A549 (cell line): Measurements from ENCODE around the gene SERINC5. TPM values are rescaled to one million over a fixed set of nuclear protein-coding genes. Genes with fewer than 3 reads are reported as not detected.

ENCODE experiments used
- ATAC-seq, 2 experiments: fragments of 200-7000 bp in 1 of 2; fragments of >200 bp in 1 of 2; cut with Nextera tagmentation in 1 of 2; cut with Tn5 transposase in 1 of 2; 3 replicates each; pipeline versions ENCODE4 v1.8.0 to v1.9.1; 2018 to 2020; ENCODE audit warnings: mild to moderate bottlenecking in 1 of 2, moderate library complexity in 1 of 2
- CTCF ChIA-PET: fragments of 300-600 bp; sonication (Branson Sonifier 250); formaldehyde crosslinking; extraction: SDS; loops from one replicate; lab custom pipeline; 2021; ENCODE audit warnings: antibody characterized with exemption, inconsistent platforms; lab: Yijun Ruan, JAX
- POLR2A ChIA-PET: fragments of 350-600 bp; formaldehyde crosslinking; extraction: SDS; loops from one replicate; lab custom pipeline; 2021; ENCODE audit warnings: antibody characterized with exemption, inconsistent platforms; lab: Yijun Ruan, JAX
- DNase-seq, 2 experiments: peaks; one replicate each; pipeline versions ENCODE4 v3.0.0 to v3.0.0-alpha.2; 2011 to 2016; ENCODE audit warnings: low read depth in 1 of 2, low spot score in 1 of 2
- FAIRE-seq: peaks from 2 replicates; lab custom pipeline; 2011; peaks lifted over from hg19 to GRCh38; lab: Jason Lieb, UNC
- H3K27ac ChIP-seq, 2 experiments: fragments of >200 bp; sonication (Bioruptor Twin); formaldehyde crosslinking; 3 replicates each; pipeline ENCODE4 v1.5.1; 2016 to 2017
- H3K4me1 ChIP-seq: fragments of >200 bp; sonication (Bioruptor Twin); formaldehyde crosslinking; 3 replicates; pipeline ENCODE4 v1.6.1; 2016
- H3K4me2 ChIP-seq: fragments of >200 bp; sonication (Bioruptor Twin); formaldehyde crosslinking; 3 replicates; pipeline ENCODE4 v1.6.1; 2016
- H3K4me3 ChIP-seq: fragments of >200 bp; sonication (Bioruptor Twin); formaldehyde crosslinking; 3 replicates; pipeline ENCODE4 v1.5.1; 2016
- H3K9me3 ChIP-seq: fragments of >200 bp; sonication (Bioruptor Twin); formaldehyde crosslinking; 3 replicates; pipeline ENCODE4 v1.6.1; 2016
- BHLHE40 ChIP-seq: IDR thresholded peaks from 2 replicates; pipeline ENCODE4 v1.6.1; 2012; ENCODE audit warnings: low read depth, low read length, inconsistent platforms
- CBX8 ChIP-seq: fragments of 200-600 bp; sonication (generic); IDR thresholded peaks from 2 replicates; pipeline ENCODE4 v1.6.1; 2016
- CHD2 ChIP-seq: fragments of 150-350 bp; IDR thresholded peaks from 2 replicates; pipeline ENCODE4 v1.6.1; 2014; ENCODE audit warnings: low read length; ENCODE audit not compliant: partially characterized antibody
- EHF ChIP-seq: fragments of 250-450 bp; sonication (Bioruptor Pico); IDR thresholded peaks from 2 replicates; pipeline ENCODE4 v1.5.0; 2020; ENCODE audit warnings: mild to moderate bottlenecking
- ELK1 ChIP-seq: fragments of 150-350 bp; IDR thresholded peaks from 2 replicates; pipeline ENCODE4 v1.6.1; 2014; ENCODE audit warnings: low read depth, mild to moderate bottlenecking, low read length
- FOSL2 ChIP-seq, 2 experiments: fragments of 450-650 bp in 1 of 2; fragments of >200 bp in 1 of 2; sonication (Bioruptor Twin) in 1 of 2; formaldehyde crosslinking; IDR thresholded peaks; 2 replicates each; pipeline versions ENCODE4 v1.5.0 to v1.6.1; 2016 to 2020; ENCODE audit warnings: mild to moderate bottlenecking in 1 of 2, moderate library complexity in 1 of 2
- FOXS1 ChIP-seq: fragments of 250-450 bp; sonication (Bioruptor Pico); IDR thresholded peaks from 2 replicates; pipeline ENCODE4 v1.5.0; 2020; ENCODE audit warnings: mild to moderate bottlenecking, moderate library complexity
- GATA3 ChIP-seq: IDR thresholded peaks from 2 replicates; pipeline ENCODE4 v1.6.1; 2012; ENCODE audit warnings: borderline replicate concordance
- JUNB ChIP-seq: fragments of >200 bp; sonication (Bioruptor Twin); formaldehyde crosslinking; IDR thresholded peaks from 2 replicates; pipeline ENCODE4 v1.6.1; 2016
- KDM5A ChIP-seq: fragments of 200-600 bp; sonication (generic); IDR thresholded peaks from 2 replicates; pipeline ENCODE4 v1.6.1; 2016; ENCODE audit warnings: antibody characterized with exemption, mild to moderate bottlenecking
- MYC ChIP-seq: IDR thresholded peaks from 2 replicates; pipeline ENCODE4 v1.6.1; 2012; ENCODE audit warnings: mild to moderate bottlenecking, inconsistent platforms, low read length, improper control_type of control experiment, borderline replicate concordance
- NR3C1 ChIP-seq: fragments of >200 bp; sonication (Bioruptor Twin); formaldehyde crosslinking; IDR thresholded peaks from 3 replicates; pipeline ENCODE4 v1.6.1; 2017
- PHF8 ChIP-seq: fragments of 200-600 bp; sonication (generic); IDR thresholded peaks from 2 replicates; pipeline ENCODE4 v1.6.1; 2016; ENCODE audit warnings: low read depth, mild to moderate bottlenecking, antibody characterized with exemption, moderate library complexity, borderline replicate concordance
- POLR2A ChIP-seq: IDR thresholded peaks from 2 replicates; pipeline ENCODE4 v1.6.1; 2012; ENCODE audit warnings: mild to moderate bottlenecking, low read length
- RARB ChIP-seq: fragments of 250-450 bp; sonication (Bioruptor Pico); IDR thresholded peaks from 2 replicates; pipeline ENCODE4 v1.8.0; 2021; ENCODE audit warnings: mild to moderate bottlenecking, moderate library complexity
- RCOR1 ChIP-seq: fragments of 150-350 bp; IDR thresholded peaks from 2 replicates; pipeline ENCODE4 v1.6.1; 2014; ENCODE audit warnings: antibody characterized with exemption, low read length, low read depth
- REST ChIP-seq: fragments of 200-600 bp; sonication (generic); IDR thresholded peaks from 2 replicates; pipeline ENCODE4 v1.6.1; 2016; ENCODE audit warnings: antibody characterized with exemption, mild to moderate bottlenecking, moderate library complexity
- RFX5 ChIP-seq: fragments of 450-650 bp; IDR thresholded peaks from 2 replicates; pipeline ENCODE4 v1.7.1; 2014; ENCODE audit warnings: antibody characterized with exemption, mild to moderate bottlenecking, moderate library complexity
- RNF2 ChIP-seq: fragments of 200-600 bp; sonication (generic); IDR thresholded peaks from 2 replicates; pipeline ENCODE4 v1.6.1; 2016; ENCODE audit warnings: low read depth, mild to moderate bottlenecking, antibody characterized with exemption, moderate library complexity, borderline replicate concordance
- TP53 ChIP-seq: fragments of 250-450 bp; sonication (Bioruptor Pico); IDR thresholded peaks from 2 replicates; pipeline ENCODE4 v1.5.0; 2021; ENCODE audit warnings: mild to moderate bottlenecking, moderate library complexity
- ZSCAN20 ChIP-seq: fragments of 250-450 bp; sonication (Bioruptor Pico); IDR thresholded peaks from 2 replicates; pipeline ENCODE4 v1.8.0; 2022; ENCODE audit warnings: mild to moderate bottlenecking, moderate library complexity
- WGBS: methylation state at CpG from one replicate; pipeline ENCODE4 v1.1.6; 2017; ENCODE audit errors: missing lambda C conversion rate; 5-methylcytosine and 5-hydroxymethylcytosine counted together
- polyA plus RNA-seq, 4 experiments: library from polyadenylated mRNA; depleted of rRNA in 3 of 4; stranded (reverse); fragments of >200 nt; fragmentation: RNase III in 1 of 4; extraction: RNeasy Plus Mini Kit Qiagen cat#74134 plus additional on column Dnase treatment in 1 of 4; gene quantifications; 2 replicates in 3 of 4; 3 replicates in 1 of 4; pipeline ENCODE4 v1.2.3, GENCODE V29; 2011 to 2017
- TF ChIP-seq, protein P1 (sequence below): IDR thresholded peaks from 2 replicates; pipeline ENCODE4 v1.6.1; 2012
- TF ChIP-seq, protein P2 (sequence below): fragments of >200 bp; sonication (Bioruptor Twin); formaldehyde crosslinking; IDR thresholded peaks from 3 replicates; pipeline ENCODE4 v1.5.1; 2016

SERINC5 gene
- polyA plus RNA-seq, 2 of the 4 experiments (the other 2 are of a cell fraction) = 7.0 to 13.4 TPM

- ChIA-PET CTCF (interaction anchor here (1.0 to 2.7 kb wide), 4 partner anchors 12 to 1054 kb away, joined by 3 to 15 read pairs (median 4); no protein-coding TSS in a partner anchor), POLR2A (no interaction called here)
- FAIRE-seq = no peak
- ATAC-seq = no peak
- Histone ChIP-seq H3K4me2 (no peak overlapping the region), H3K4me3 (no peak overlapping the region), H3K4me1 (no peaks in the 10 kb centered on the region), H3K9me3 (no peaks in the 10 kb centered on the region), H3K27ac (no peak overlapping the region)
- no peak for DNase-seq
- no peak for TF ChIP-seq JUNB
- TF ChIP-seq RARB = no peak
- TF ChIP-seq FOSL2 (IDR thresholded peaks at IDR 0.05) = no peak
- no peak for TF ChIP-seq FOSL2 (CRISPR knock-in tag; IDR thresholded peaks at IDR 0.05)
- no peak for TF ChIP-seq RNF2
- no peak for TF ChIP-seq CBX8
- TF ChIP-seq BHLHE40 = no peak
- no peak for TF ChIP-seq POLR2A
- TF ChIP-seq FOXS1 (CRISPR knock-in tag) = no peak
- no peak for TF ChIP-seq GATA3
- TF ChIP-seq PHF8 = no peak
- TF ChIP-seq REST = no peak
- TF ChIP-seq ELK1 = no peak
- TF ChIP-seq KDM5A = no peak
- no peak for TF ChIP-seq RCOR1
- 56% methylated on average over 4 of the region's 4 CpGs for WGBS
Observed at GRCh38 chr5:80078921-80079320, 176.9 kb downstream of the SERINC5 start.

GRCh38 chr5:80077051-80077714 lies 178.7 kb downstream of the SERINC5 start:
- WGBS = 9% methylated on average over 3 of the region's 3 CpGs
- POLR2A ChIA-PET = no interaction called here

More at GRCh38 chr5:80077051-80077714, 178.7 kb downstream of the SERINC5 start:
- H3K4me2 ChIP-seq = no peak overlapping the region
- FAIRE-seq (no peak), DNase-seq (no peak), ATAC-seq (peak in 1 of 2 experiments; percentile 28; a peak in 1 of 6 replicates)
- no peak overlapping the region for H3K4me3 ChIP-seq
- no peak overlapping the region for H3K27ac ChIP-seq
- no peaks in the 10 kb centered on the region for H3K4me1 ChIP-seq
- CTCF ChIA-PET = interaction anchor here (0.6 to 2.7 kb wide), 4 partner anchors 14 to 1053 kb away, joined by 3 to 15 read pairs (median 5); no protein-coding TSS in a partner anchor
- no peaks in the 10 kb centered on the region for H3K9me3 ChIP-seq
- TF ChIP-seq, protein P1, sequence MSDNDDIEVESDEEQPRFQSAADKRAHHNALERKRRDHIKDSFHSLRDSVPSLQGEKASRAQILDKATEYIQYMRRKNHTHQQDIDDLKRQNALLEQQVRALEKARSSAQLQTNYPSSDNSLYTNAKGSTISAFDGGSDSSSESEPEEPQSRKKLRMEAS = no peak
- TF ChIP-seq EHF (CRISPR knock-in tag) = no peak
- no peak for TF ChIP-seq NR3C1
- TF ChIP-seq CHD2 = no peak
- TF ChIP-seq RFX5 = no peak
- no peak for TF ChIP-seq ZSCAN20 (CRISPR knock-in tag)
- no peak for TF ChIP-seq TP53 (CRISPR knock-in tag)
- no peak for TF ChIP-seq MYC
- TF ChIP-seq, protein P2, sequence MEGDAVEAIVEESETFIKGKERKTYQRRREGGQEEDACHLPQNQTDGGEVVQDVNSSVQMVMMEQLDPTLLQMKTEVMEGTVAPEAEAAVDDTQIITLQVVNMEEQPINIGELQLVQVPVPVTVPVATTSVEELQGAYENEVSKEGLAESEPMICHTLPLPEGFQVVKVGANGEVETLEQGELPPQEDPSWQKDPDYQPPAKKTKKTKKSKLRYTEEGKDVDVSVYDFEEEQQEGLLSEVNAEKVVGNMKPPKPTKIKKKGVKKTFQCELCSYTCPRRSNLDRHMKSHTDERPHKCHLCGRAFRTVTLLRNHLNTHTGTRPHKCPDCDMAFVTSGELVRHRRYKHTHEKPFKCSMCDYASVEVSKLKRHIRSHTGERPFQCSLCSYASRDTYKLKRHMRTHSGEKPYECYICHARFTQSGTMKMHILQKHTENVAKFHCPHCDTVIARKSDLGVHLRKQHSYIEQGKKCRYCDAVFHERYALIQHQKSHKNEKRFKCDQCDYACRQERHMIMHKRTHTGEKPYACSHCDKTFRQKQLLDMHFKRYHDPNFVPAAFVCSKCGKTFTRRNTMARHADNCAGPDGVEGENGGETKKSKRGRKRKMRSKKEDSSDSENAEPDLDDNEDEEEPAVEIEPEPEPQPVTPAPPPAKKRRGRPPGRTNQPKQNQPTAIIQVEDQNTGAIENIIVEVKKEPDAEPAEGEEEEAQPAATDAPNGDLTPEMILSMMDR = no peak
